Measurements from ENCODE around the gene TBXT.
"Not testable (repeated sequence)": the region's sequence is repeated elsewhere in the genome, so short reads cannot be mapped to it uniquely, and the experiment has no call there.

TBXT gene

DNA sequence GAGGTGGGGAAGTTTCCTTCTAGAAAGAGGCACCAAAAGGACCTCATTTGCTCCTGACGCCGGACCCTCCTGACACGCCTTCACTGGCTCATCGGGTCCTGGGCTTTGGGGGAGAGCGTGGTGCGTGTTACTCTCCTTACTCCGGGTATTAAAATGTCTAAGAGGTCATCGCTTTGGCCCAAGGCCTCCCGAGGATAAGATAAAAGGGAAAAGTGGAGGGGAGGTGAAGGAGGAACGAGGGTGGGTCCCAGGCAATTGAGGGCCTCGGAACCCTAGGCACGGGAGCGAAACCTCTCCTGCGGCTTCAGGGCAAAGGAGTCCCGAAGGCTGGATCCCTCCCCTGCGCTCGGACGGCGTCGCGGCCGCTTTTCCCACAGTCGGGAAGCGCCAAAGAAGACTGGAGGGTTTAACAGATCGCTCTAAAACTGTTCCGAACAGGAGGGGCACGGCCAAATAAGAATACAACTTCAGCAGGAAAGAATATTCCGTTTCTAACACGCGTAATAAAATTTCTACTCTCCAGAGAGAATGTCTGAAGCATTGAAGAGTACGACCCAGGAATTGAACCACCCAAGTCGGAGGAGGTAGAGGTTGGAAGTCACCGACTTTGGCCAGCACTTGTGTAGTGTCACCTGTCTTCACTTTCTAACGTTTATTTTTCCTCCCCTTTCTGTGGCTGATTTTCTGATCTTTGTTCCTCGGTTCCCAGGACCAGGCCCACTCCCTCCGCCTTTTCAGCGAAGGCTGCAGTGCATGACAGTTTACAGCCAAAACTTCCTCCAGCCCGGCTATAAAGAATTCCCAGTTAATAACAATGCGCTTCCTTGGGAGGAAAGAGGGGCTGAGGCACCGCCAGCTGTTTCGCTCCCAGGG lies 2.1 kb upstream of the TBXT start:
- no peak for DNase-seq

DNA sequence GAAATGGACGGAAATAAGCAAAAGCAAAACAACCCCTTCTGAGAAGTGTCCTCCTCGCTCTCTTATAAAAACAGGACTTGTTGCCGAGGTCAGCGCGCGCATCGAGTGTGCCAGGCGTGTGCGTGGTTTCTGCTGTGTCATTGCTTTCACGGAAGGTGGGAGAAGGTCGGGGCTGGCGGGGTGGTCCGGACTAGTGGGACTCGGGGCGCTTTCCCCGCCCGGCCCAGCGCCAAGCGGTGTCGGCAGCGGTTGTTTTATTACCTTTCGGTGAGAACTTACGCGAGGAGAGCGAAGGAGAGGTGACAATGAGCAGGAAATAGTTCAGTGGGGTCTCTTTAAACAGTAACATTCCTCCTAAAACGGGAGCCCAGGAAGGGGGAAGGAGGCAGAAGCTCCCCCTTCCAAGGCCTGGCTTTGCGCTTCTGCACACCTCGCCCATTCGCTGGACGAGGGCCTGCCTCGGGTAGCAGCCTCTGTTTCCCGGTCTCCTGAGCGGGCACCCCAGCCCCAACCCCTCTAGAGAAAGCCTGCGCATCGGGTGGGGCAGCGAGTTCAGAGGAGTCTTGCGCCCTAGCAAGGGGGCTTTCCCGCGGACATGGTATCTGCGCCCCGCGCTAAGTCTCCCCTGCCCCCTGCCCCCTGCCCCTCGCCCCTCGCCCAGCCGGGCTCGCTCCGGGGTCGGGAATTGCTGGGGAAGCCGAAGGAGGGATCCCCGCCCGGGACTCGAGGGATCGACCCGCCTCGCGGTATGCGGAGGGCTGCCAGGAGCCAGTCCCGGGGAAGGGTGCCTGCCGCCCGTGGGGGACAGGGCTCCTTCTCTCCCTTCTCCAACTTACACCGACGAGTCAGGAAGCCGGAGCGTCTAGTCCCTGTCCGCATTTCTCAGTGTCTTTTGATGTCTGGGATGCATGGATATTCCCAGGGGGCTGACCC lies 1.2 kb upstream of the TBXT start:
- DNase-seq: no peak

DNA sequence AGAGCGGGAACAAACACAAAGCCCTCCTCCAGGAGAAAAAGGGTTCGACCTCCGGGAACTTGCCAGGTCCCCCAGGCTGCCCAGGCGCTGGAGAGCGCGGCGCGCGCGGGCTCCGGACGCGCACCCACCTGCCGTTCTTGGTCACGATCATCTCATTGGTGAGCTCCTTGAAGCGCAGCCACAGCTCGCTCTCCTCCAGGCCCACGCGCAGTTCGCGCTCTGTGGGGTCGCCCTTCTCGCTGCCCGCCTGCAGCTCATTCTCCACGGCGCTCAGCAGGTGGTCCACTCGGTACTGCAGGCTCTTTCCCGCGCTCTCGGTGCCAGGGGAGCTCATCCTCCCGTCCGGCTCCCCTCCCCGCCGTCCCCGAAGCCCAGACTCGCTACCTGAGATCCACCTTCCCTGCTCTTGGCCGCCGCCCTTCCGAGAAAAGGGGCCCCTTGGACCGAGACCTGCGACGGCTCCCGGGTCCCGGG lies 356 bp downstream of the TBXT start:
- no peak for DNase-seq

- no peak for DNase-seq
Observed at GRCh38 chr6:166166314-166167257, 1.1 kb downstream of the TBXT start.

DNA sequence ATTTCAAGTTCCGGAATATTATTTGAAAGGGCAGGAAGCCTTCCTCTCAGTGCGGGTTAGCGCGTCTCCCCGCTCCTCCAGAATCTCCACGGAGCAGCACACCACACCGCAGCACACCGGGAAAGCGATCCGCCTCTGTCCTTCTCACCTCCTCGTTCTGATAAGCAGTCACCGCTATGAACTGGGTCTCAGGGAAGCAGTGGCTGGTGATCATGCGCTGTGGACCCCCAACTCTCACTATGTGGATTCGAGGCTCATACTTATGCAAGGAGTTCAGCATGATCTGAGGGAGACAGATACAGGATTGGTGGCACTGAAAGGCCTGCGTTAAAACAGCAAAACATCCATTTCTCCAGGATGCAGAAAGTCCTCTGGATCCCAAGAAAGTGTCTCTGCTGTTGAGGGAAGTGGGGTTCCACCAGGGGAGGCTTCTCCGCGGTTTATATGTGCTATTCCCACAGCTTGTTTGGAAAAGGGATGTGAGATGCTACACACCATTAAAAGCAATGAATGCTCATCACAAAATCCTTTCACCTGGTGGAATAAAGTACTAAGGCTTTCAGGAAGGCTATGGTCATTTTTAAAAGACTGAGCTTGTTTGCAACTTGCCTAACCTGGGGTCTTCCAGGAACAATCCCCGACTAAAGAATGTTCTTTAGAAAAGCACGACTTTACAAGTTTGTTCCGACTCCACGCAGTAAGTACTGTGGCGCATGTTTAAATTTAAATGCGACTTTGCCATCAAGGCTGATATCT lies 1.9 kb downstream of the TBXT start:
- no peak for DNase-seq

DNA sequence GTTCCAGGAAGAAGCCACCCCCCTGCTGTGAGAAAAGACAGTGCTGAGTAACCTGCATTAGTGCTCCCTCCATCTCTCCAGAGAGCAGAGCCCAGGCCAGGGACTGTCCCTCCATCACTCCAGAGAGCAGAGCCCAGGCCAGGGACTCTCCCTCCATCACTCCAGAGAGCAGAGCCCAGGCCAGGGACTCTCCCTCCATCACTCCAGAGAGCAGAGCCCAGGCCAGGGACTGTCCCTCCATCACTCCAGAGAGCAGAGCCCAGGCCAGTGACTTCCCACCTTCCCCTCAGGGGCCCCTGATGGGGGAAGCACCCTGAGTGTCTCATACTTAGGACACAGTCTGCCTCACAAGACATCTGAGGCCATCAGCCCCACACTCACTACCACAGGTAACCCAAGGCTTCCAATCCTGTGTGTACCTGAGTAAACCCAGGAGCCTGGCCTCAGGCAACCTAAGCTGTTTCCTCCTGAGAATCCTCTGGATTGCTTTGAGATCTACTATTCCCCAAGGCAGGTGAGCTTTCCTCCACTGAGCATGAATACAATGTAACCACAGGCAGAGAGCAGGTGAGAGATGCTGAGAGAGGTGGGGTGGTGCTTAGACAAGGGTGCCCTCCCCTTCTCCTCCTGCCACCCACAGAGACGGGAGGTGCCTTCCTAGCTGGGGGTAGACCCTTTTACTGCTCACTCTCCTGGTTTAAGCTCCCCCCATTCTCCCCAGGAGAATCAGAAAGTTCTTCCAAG lies 4.9 kb downstream of the TBXT start:
- no peak for DNase-seq

DNA sequence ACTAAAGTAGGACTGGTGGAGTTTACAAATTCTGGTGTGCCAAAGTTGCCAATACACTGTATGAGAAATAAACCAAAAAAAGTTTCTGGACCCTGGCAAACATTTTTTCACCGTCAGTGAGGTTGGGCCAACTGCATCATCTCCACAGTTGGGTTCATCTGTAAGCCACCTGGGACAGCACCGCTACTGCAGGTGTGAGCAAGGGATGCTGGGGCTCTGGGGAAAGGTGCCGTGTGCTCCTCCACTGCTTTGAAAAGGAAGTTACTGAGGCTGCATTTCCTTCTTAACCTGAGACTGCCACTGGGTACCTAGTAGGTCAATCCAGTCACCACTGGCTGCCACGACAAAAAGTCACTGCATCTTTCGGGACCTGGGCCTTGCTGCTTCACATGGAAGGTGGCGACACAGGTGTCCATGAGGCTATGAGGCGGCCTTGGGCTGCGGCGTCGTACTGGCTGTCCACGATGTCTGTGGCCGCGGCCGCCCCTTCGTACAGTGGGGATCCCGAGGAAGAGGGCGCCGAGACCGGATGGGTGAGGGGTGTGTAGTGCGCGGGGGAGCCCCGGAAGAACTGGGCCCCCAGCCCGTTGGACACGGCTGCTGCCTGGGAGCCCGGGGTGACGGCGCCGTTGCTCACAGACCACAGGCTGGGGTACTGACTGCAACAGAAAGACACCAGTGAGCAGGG lies 9.6 kb downstream of the TBXT start:
- DNase-seq: no peak

DNA sequence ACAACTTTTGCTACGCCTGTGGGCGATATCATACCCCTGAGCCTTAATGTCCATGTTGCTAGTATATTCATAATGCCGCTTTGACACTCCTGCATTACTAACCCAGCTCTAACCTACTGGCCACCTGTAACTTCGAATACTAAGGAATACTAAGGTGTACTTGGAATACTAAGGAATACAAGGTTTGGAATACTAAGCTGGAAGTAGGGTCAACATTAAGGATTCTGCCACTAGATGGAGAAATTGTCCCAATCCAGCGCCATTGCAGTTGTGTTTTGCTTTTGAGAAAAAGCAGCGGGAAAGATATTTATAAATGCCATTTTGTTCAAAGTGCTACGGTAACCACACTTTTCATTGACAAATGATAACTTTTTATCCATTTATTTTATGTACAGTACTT lies 10.7 kb downstream of the TBXT start:
- DNase-seq: no peak

- no peak for DNase-seq
Observed at GRCh38 chr6:166153966-166154365, 13.7 kb downstream of the TBXT start.

GRCh38 chr6:166152660-166153059 lies 15.0 kb downstream of the TBXT start:
- no peak for DNase-seq

DNA sequence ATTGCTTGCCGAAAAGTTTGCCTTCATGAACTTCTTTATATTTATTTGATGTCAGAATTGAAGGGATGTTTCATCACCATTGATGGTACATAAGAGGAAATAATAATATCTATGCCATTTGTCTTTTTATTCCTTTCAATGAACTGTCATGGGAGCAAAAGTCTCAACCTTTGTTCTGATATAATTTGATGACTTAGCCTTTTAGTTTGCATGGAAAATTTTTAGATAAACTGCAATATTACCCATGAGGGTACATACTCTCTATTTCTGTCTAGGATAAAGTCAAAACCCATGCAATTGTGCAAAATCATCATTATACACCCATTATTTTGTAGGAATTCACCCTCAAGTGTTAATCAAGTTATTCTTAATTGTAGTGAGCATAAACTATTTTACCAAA lies 15.9 kb downstream of the TBXT start:
- DNase-seq: no peak

DNA sequence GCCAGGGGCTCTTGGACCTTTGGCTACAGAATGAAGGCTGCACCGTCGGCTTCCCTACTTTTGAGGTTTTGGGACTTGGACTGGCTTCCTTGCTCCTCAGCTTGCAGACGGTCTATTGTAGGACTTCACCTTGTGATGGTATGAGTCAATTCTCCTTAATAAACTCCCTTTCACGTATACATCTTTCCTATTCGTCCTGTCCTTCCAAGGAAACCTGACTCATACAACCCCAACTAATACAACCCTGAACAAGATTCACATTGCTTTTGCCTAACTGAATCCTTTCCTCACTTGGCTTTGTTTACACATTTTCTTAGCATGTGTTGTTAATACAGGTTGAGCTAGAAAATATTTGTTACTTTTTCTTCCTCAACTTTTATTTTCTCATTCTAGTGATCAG lies 21.9 kb downstream of the TBXT start:
- no peak for DNase-seq

DNA sequence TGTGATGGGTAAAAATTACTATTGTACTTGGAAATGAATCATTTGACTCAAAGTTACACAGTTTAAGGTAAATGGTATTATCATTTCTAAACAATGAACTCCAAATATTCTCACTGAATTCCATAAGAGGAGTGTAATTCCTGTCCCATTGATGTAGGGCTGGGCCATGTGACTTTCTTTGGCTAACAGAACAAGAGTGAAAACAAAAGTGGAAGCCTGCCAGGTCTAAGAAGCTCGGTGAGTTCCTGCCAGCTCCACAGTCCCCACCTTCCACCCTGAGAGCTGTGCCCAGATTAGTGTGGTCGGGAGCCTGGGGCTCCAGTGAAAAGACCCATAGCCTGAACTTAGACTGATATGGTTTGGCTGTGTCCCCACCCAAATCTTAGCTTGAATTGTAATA lies 24.6 kb downstream of the TBXT start:
- DNase-seq: no peak

- no peak for DNase-seq
Observed at GRCh38 chr6:166127624-166128472, 39.8 kb downstream of the TBXT start.

- not testable (repeated sequence) for DNase-seq
Observed at GRCh38 chr6:166123115-166123514, 44.5 kb downstream of the TBXT start.

DNA sequence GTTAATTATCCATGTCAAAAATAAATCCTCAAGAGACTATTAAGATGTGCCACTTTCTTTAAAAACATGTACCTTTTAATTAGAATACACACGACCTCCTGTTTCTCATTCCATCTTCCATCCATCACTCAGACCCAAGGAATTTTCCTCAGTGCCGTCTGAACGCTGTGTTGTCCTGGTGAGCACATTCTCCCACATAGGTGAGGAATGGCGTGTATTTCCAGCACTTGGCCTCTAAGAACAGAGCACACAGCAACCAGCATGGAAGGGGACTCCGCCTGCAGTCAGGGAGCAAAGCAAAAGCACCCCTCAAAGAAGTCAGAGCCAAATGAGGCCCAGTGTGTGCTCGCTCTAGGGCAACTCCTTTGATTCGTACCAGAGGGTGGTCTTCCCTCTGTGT lies 45.9 kb downstream of the TBXT start:
- no peak for DNase-seq

DNA sequence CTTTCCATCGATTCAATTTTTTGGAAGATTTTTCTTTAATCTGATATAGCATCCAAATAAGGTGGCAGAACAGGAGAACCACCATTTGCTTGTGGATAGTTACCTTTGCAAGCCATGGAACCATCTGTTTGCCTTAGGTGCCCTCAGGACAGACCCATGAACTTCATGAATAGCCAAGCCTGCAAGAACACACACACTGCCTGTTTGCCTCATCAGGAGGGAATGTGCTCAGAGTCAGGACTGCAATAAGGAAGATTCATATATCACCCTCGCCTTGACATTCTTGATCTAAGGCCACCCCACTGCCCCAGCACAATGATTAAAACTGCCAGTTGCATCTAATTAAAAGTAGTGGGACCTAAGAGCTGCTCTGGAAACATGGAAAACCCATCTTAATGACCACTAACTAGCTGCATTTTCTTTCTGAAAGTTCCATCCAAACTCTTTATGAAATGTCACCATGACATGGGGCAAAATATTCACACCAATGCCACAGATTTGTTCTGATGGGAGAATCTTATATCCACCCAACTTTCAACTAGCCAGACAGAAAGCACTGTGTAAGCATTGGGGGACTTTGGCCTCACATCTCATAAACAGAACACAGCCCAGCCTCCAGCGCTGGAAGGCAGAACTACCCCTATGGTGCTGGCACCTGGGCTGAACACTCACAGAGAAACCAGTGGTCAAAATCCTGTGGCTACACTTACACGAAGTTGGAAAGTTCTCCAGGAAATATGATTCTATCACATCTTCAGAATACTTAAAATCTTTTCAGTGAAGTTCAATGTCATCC lies 48.3 kb downstream of the TBXT start:
- no peak for DNase-seq

DNA sequence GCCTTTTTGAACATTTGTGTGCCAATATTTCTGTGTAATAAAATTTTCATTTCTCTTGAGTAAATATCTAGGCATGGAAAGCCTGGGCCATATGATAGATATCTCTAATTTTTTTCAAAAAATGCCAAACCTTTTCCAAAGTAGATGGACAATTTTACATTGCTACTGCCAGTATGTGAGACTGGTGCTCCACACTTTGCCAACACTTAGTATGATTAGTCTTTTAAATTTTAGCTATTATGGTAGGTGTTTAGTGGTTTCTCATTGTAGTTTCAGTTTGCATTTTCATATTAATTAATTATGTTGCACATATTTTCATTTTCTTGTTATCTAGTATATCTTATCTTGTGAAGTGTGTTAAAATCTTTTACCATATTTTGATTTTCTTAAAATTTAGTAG lies 52.0 kb downstream of the TBXT start:
- DNase-seq: no peak

- DNase-seq: no peak
Observed at GRCh38 chr6:166112580-166112979, 55.1 kb downstream of the TBXT start.
